Stimulated activated CD8-positive, alpha-beta memory T cell treated with anti-CD3 and anti-CD28 coated beads, Interleukin-7, amount 100 ng/mL, for 24 hours (primary cell): Measurements from ENCODE around the gene CDH23.

ENCODE experiments used
- DNase-seq: peaks from one replicate; pipeline ENCODE4 v3.0.0-alpha.2; 2020; ENCODE audit warnings: low read depth

CDH23 gene

GRCh38 chr10:71816936-71817618 lies 420.4 kb downstream of the CDH23 start:
- no peak for DNase-seq

DNA sequence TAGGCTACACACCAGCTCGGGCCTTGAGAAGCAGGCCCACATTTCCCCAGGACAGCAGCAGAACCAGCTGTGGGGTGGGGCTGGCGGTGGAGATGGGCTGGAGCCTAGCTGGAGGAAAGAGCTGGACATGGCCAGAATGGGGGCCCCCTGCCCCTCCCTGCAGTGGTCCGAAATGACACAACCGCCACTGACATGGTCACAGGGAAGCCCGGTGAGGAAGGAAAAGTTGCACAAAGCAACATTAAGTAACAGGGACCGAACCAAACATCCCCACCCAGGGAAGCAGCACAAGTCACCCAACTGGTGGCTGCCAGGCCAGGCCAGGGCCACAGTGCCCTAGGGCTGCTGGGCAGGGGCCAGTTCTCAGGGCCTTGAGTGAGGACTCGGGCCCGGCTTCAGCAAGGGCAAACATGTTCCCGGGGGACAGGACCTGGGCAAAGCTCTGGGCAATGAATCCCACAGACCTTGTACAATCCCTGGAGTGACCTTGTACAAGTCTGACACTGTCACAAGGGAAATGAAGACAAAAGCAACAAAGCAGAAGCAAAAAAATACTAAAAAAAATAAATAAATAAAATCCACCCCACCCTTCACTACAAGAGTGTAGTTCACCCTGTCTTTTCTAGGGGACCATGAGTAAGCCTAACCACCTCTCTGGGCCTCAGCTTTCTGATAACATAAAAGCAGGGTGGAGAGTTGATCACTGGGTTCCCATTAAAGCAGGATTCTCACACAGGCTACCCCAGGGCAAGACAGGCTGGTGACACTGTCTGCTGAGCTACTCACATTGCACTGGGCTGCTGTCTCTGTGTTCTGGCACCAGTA lies 421.3 kb downstream of the CDH23 start:
- no peak for DNase-seq

DNA sequence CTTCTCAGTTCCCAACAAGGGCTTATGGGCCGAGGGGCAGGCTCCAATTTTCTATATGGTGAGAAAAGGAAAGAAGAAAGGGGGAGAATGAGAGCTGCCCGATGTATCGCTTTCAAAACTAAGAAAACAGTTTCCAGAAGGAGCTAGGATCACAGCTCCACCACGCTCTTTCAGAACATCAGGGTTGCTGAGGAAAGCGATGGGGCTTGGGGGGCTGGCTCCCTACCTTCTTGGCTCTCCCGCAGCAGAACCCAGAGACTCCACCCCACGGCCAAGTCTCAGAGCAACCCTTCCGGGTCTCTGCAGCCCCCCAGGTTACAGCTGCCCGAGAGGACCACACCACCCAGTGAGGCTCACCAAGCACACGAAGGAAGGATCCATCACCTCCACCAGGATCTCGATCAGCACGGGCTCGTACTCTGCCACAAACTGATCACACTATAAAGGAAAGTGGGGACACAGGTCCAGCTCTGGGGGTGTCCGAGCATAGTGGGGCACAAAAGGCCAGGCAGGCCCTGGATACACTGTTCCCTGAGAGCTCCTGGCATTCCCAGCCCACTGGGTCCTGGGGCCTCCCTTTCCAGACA lies 422.0 kb downstream of the CDH23 start:
- DNase-seq = no peak

- no peak for DNase-seq
Observed at GRCh38 chr10:71819441-71819861, 422.7 kb downstream of the CDH23 start.

DNA sequence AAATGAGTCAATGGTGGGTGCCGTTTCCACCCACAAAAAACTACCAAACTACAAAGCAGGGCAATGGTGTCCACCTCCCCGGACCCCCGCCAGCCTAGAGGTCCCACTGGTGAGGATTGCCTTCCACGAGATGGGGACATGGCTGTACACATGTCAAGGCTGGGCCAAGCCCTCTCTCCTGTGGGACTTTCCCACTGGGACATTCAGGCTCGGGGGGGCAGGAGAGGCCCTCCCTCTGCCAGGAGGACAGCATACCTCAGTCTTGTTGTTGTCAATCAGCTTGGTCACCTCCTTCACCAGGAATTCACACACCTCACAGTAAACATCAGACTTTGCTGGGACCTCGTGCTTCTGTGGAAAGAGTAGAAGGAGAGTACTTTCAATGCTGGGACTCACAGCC lies 423.3 kb downstream of the CDH23 start:
- DNase-seq = no peak

GRCh38 chr10:71820966-71821365 lies 424.2 kb downstream of the CDH23 start:
- no peak for DNase-seq

DNA sequence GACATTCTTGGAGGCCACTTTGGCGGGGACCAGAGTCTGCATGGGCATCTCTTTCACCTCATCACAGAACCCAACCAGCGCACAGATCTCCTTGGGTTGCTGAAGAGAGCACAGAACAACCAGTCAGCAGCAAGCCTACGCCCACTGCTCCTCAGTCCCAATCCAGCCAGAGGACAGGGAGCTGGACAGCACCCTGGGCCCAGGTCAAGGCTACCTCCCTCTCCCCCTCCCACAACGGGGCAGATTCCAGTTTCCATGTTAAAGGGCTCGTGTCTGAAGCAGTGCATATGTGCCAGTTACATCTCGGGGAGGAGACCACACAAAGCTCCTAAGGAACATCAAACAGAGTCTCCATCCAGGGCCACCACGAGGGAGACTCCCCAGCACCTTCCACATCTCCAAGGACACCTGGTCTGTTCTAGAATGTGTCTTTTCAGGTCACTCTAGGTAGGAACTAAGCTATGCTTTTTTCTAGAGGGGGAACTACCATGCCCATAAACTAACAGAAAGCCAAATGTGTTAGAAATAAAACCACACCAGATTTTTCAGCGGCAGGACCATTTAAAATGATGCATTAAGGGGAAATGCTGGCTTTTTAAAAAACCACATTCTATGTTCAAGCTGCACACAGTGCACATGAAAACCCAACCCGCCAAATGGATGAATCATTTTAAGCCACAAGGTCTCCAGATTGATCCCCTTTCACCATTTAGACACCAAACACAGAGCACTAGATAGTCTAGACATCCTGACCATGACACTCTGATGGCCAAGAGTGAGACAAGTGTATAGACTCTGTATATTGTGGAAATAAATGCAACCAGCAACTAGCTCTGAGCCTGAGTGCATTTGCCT lies 425.4 kb downstream of the CDH23 start:
- no peak for DNase-seq

GRCh38 chr10:71823356-71823755 lies 426.6 kb downstream of the CDH23 start:
- DNase-seq = no peak

DNA sequence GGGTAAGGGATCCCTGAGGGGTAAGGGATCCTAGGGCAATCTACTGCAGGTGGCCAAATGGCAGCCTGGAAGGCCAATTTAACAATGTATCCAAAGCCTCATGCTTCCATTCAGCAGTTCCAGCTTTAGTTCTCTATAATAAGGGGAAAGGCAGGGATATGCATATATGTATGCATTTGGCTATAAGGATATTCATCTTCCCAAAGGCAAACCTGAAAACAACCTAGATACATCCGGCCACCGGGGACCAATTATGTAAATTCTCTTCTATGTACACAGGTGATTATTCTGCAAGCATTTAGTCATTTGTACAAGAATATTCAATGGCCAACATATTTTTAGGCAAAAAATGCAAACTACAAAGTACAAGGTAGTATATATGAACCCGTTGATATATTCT lies 427.6 kb downstream of the CDH23 start:
- DNase-seq = no peak

DNA sequence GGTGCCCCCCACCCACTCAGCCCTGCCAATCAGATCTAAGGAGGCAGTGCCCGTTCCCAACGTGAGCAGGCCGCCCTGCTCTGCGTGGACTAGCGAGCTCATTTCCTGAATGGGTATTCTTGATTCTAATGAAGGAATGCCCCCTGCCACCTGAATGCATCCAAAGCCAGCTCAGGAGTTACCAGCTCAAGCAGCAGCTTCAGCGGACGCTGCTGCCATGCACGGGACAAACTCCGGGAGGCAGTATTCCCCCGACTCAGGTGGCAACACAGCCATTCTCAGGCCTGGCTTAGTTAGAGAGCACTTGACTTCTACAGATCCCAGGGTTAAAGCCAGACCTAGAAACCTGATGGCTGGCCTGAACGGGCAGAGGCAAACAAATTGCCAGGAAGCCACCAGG lies 428.5 kb downstream of the CDH23 start:
- DNase-seq = no peak

DNA sequence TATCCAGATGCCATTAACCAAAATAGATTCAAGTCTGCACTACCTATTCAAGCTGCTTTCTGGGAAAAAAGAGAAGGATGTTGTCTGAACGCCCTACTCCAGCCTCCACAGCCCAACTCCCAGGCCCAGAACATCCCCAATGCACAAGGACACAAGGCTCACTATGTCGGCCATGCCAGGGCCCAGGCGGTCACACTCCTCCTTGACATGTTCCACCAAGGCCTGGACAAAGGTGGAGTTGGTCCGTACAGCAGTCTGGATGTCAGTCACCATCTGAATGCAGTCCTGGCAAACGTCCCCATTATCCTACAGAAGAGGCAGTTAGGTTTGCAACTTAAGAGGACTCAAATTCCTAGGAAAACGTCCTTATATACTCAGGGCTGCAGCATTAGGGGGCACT lies 431.1 kb downstream of the CDH23 start:
- DNase-seq = no peak

DNA sequence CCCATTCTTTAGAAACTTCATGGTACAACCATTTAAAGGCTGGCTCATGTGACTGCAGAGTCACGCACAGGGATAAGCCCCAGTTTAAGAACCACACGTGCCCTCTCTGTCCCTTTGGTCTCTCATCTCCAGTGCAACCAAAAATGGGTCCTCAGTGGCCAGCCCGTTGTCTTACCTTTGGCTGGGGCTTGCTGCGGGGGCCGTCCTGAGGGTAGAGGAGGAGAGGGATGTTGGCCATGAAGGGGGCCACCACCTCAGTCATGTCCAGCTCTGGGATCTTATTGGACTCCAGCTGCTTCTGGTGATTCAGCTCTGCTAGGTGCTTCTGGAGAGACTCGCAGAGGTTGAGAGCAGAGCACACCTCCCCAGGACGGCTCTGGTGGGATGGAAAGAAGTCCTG lies 432.0 kb downstream of the CDH23 start:
- no peak for DNase-seq

DNA sequence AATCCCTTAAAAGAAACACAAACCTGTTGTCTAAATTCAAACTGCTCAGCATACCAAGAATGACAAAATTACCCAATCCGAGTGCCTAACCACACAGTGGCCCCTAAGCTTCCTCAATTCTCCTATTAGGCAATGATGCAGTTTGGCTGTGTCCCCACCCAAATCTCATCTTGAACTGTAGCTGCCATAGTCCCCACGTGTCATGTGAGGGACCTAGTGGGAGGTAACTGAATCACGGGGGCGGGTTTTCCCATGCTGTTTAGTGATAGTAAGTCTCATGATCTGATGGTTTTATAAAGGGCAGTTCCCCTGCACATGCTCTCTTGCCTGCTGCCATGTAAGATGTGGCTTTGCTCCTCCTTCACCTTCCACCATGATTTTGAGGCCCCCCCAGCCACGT lies 432.5 kb downstream of the CDH23 start:
- DNase-seq = no peak

DNA sequence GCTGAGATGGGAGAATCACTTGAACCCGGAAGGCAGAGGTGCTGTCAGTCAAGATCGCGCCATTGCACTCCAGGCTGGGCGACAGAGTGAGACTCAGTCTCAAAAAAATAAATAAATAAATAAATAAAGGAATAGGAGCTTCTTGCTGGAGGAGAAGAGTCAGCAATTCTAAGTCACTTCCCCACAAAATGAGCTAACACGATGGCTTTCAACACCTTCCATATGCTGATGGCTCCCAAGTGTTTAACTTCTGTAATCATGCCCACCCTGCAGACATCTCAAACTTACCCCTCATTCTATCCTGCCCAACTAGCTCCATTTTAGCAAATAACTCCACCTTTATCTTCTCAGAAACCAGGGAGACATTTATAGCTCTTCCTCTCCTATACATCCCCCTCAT lies 433.2 kb downstream of the CDH23 start:
- DNase-seq = no peak

GRCh38 chr10:71830726-71831125 lies 434.0 kb downstream of the CDH23 start:
- DNase-seq = no peak

GRCh38 chr10:71831646-71832552 lies 435.2 kb downstream of the CDH23 start:
- DNase-seq = no peak

- DNase-seq = no peak
Observed at GRCh38 chr10:71832967-71833366, 436.2 kb downstream of the CDH23 start.

DNA sequence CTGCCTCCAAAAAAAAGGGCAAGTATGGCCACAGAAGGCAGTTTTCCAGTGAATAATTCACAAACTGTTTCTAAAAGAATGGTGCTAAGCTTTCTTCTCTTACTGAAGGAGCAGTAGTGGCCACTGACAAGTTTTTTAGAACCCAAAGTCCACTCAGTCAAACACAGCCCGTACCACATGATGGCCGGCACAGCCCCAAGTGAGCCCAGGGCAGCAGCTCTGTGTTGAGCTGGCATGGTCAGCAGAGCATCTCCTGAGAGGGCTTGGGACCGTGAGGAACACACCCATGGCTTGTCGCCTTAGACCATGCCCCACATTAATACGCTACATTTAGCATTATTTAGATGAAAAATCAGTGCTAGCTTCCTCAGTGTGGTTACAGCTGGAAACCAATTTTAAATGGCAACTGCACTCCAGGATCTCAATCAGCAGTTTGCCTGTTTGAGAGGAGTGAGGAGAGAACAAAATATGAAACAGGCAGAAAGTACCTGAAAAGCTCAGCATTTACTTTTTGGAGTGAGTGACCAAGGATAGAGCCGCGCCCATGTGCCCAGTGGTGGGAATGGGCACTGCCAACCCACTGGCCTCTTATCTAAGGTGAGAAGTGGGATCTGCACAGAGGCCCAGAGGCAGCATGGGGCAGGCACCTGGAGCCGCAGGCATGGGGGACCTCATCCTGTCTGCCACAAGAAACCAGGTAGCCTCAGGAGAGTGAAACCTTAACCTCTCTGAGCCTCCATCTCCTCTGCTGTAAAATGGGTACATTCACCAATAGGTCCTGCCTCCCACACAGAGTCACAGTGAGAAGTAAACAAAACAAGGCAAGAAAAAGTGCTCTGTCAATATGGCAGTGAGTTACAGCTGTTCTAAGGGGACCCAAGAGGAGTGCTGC lies 437.0 kb downstream of the CDH23 start:
- no peak for DNase-seq

DNA sequence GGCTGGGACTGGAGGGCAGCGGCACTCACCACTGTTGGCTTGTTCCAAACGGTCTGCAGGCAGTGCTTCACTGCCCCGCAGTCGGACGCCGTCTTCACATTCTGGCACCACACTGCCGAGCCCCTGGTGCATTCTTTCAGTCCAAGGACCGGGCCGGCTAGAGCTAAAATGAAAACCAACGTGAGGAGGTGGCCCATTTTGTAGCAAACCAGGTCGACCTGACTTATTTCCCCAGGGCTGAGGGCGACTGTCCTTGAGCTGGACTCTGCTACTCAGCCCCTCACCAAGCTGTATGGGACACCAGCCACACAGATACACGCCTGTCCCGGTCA lies 437.6 kb downstream of the CDH23 start:
- no peak for DNase-seq
